Subcutaneous abdominal adipose tissue (tissue), 5 donors: ENCODE measurements around the gene AATK.
"Not testable (repeated sequence)": the region's sequence is repeated elsewhere in the genome, so short reads cannot be mapped to it uniquely, and the experiment has no call there.

Experiments
- H3K27ac ChIP-seq: one replicate; pipeline ENCODE4 v1.7.0; 2013; ENCODE audit warnings: low read depth, mild to moderate bottlenecking, inconsistent platforms, low read length, moderate library complexity
- H3K27me3 ChIP-seq, 5 donors: one replicate each; pipeline ENCODE4 v1.7.0; 2013; ENCODE audit warnings: low read length in 5 of 5, inconsistent platforms in 1 of 5; ENCODE audit not compliant: control insufficient read depth in 5 of 5, insufficient read depth in 4 of 5
- H3K36me3 ChIP-seq, 5 donors: one replicate each; pipeline ENCODE4 v1.7.0; 2013; ENCODE audit warnings: low read length in 5 of 5; ENCODE audit not compliant: control insufficient read depth in 5 of 5, insufficient read depth in 5 of 5
- H3K4me1 ChIP-seq, 5 donors: one replicate each; pipeline ENCODE4 v1.7.0; 2013; ENCODE audit warnings: low read length in 5 of 5, mild to moderate bottlenecking in 3 of 5, moderate library complexity in 1 of 5; ENCODE audit not compliant: control insufficient read depth in 5 of 5, insufficient read depth in 5 of 5
- H3K4me3 ChIP-seq, 5 donors: one replicate each; pipeline ENCODE4 v1.7.0; 2013; ENCODE audit warnings: low read length in 5 of 5, low read depth in 1 of 5
- H3K9ac ChIP-seq, 5 donors: one replicate each; pipeline ENCODE4 v1.7.0; 2013; ENCODE audit warnings: low read length in 5 of 5, mild to moderate bottlenecking in 4 of 5, moderate library complexity in 3 of 5
- H3K9me3 ChIP-seq, 5 donors: one replicate each; pipeline ENCODE4 v1.7.0; 2013; ENCODE audit warnings: low read length in 5 of 5; ENCODE audit not compliant: control insufficient read depth in 5 of 5
- donor health status: healthy.
- donor health status: healthy.
- donor health status: healthy.
- donor health status: healthy.
- donor health status: healthy.

AATK gene

DNA sequence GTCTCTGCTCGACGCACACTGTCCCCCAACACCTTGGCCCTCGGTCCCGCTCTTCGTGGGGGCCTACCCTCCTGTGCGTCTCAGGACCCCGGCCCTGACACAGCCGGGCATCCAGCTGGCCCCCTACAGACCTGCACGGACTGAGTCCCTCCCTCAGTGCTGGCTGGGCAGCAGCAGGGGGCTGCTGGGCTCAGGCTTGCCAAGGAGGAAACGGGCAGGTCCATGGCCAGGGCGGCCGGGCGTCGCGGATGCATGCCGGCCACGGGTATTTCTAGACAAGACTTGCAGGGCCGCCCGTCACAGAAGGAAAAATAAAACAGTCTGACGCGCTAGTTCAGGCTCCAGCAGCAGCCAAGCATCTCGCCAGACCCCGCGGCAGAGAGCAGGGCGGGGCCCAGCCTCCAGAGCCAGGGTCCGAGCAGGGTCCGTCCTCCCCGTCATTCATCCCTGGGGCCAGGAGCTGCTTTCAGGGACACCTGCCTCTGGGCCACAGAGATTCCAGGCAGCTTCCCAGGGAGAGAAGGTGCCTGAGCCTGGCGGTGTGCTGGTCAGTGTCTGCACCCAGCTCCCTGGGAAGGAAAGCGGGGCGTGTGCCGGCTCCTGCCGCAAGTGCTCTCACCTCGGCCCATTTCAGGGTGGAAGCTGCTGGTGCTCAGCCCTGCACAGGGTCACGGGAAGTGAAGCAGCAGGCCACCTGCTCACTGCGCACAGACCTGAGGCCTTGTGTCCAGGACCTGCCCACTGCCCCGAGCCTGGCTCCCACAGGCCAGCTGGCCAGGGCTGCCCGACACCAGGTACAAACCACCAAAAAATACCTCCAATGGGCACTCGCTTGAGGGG is 8.0 kb downstream of the AATK start:
- Histone ChIP-seq H3K9ac (no peak overlapping the region), H3K9me3 (no peaks in the 10 kb centered on the region), H3K27me3 (peaks cover 6 to 26% (median 16%) of the 10 kb centered on the region in 5 donors), H3K4me3 (no peak overlapping the region), H3K36me3 (no peaks in the 10 kb centered on the region), H3K4me1 (peaks cover 0 to 25% (median 5%) of the 10 kb centered on the region in 5 donors), H3K27ac (no peak overlapping the region)

- Histone ChIP-seq H3K27ac (no peak overlapping the region), H3K4me1 (peaks cover 0 to 25% (median 5%) of the 10 kb centered on the region in 5 donors), H3K4me3 (no peak overlapping the region), H3K9ac (no peak overlapping the region), H3K36me3 (no peaks in the 10 kb centered on the region), H3K9me3 (no peaks in the 10 kb centered on the region), H3K27me3 (peaks cover 4 to 22% (median 7%) of the 10 kb centered on the region in 5 donors)
Observed at GRCh38 chr17:81156866-81157805, 8.9 kb downstream of the AATK start.

- Histone ChIP-seq H3K4me3 (no peak overlapping the region), H3K36me3 (no peaks in the 10 kb centered on the region), H3K4me1 (peaks cover 0 to 27% (median 10%) of the 10 kb centered on the region in 5 donors), H3K9me3 (no peaks in the 10 kb centered on the region), H3K9ac (no peak overlapping the region), H3K27ac (no peak overlapping the region), H3K27me3 (peaks cover 3 to 16% (median 7%) of the 10 kb centered on the region in 5 donors)
Observed at GRCh38 chr17:81154961-81155360, 11.1 kb downstream of the AATK start.

DNA sequence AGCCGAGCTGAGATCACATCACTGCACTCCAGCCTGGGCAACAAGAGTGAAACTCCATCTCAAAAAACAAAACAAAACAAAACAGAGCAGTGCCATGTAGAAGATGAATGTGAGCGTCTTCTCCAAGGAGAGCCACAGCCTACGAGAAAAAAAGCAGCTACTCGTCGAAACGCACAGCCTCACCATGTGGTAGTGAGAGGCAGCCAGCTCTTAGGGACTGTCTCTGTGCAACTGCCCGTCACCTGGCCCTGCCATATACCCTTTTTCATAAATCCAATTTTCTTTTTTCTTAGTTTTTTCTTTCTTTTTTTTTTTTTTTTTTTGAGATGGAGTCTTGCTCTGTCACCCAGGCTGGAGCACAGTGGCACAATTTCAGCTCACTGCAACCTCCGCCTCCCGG is 12.0 kb downstream of the AATK start:
- not testable (repeated sequence) for H3K4me3 ChIP-seq, H3K9ac ChIP-seq, H3K9me3 ChIP-seq, H3K36me3 ChIP-seq, H3K27ac ChIP-seq
- H3K27me3 ChIP-seq, result peaks cover 0 to 12% (median 9%) of the 10 kb centered on the region in 5 donors
- H3K4me1 ChIP-seq, result peaks cover 0 to 18% (median 6%) of the 10 kb centered on the region in 5 donors

DNA sequence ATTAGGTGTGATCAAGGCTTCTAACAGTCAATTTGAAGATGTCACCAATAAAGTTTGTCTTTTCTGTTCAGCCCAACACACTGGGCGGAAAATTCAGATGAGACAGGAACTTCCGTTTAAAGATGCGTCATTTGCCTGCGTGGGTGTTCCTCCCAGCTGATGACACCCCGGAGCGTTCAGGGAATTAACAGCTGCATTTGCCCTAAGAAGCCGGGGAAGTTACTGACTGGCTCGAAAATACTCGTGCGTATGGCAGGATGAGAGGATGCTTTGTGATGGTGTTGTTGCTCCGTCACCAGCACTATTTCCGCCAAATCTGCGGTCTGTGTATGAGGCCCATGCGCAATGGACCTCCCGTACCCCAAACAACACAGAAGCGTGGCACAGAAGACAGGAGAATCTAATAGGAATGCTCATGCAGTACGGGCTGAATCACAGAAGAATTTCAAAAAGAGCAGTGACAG is 12.6 kb downstream of the AATK start:
- Histone ChIP-seq H3K9ac (no peak overlapping the region), H3K27ac (no peak overlapping the region), H3K36me3 (no peaks in the 10 kb centered on the region), H3K4me1 (peaks cover 0 to 17% (median 6%) of the 10 kb centered on the region in 5 donors), H3K9me3 (no peaks in the 10 kb centered on the region), H3K4me3 (peak overlapping the region in 1 of 5 donors; percentile 29), H3K27me3 (peaks cover 6 to 16% (median 15%) of the 10 kb centered on the region in 5 donors)

DNA sequence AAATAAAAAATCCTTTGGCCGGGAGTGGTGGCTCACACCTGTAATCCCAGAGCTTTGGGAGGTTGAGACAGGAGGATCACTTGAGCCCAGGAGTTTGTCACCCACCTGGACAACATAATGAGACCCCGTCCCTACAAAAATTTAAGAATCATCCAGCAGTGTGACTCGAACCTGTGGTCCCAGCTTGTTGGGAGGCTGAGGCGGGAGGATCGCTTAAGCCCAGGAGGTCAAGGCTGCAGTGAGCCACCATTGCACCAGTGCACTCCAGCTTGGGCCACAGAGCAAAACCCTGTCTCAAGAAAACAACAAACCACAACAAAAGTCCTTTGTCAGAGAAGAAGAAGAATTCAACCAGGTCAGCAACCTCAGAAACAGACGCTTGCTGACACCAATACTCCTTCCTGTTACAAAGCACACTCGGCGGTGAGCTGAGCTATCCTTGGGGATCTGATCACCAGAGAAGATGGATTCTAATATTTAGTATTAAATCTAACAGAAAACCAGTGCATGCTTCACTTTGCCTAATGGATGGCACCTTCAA is 13.7 kb downstream of the AATK start:
- no peaks in the 10 kb centered on the region for H3K36me3 ChIP-seq

DNA sequence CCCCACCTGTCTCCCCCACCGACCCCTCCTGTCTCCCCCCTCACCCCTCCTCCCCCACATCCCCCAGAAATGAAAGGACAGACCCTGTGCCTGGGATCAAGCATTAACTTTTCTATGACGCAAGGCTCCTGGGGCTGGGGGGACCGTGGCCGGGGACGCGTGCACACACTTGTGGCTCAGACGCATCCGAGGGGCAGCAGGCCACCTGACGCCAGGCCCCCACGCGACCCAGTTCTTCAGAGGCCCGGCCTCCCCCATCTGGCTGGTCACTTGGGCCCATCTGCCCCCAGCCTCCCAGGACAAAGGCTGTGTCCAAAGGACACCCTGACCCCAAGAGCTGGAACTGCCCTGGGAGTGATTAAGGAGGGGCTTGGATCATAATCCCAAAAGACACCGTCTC is 14.7 kb downstream of the AATK start:
- Histone ChIP-seq H3K9me3 (no peaks in the 10 kb centered on the region), H3K27ac (no peak overlapping the region), H3K36me3 (no peaks in the 10 kb centered on the region), H3K4me3 (no peak overlapping the region), H3K4me1 (peaks cover 0 to 17% (median 6%) of the 10 kb centered on the region in 5 donors), H3K9ac (no peak overlapping the region), H3K27me3 (peaks cover 6 to 19% (median 11%) of the 10 kb centered on the region in 5 donors)

More for the DNA sequence above, 13.7 kb downstream of the AATK start:
- no peaks in the 10 kb centered on the region for H3K9me3 ChIP-seq
- no peak overlapping the region for H3K27ac ChIP-seq
- no peak overlapping the region for H3K9ac ChIP-seq
- no peak overlapping the region for H3K4me3 ChIP-seq
- H3K27me3 ChIP-seq, result peaks cover 6 to 19% (median 11%) of the 10 kb centered on the region in 5 donors
- peaks cover 0 to 17% (median 6%) of the 10 kb centered on the region in 5 donors for H3K4me1 ChIP-seq

GRCh38 chr17:81150377-81151077 is 15.5 kb downstream of the AATK start:
- Histone ChIP-seq H3K27ac (no peak overlapping the region), H3K27me3 (peaks cover 6 to 19% (median 11%) of the 10 kb centered on the region in 5 donors), H3K9me3 (no peaks in the 10 kb centered on the region), H3K4me1 (peaks cover 0 to 17% (median 6%) of the 10 kb centered on the region in 5 donors), H3K4me3 (peak overlapping the region in 1 of 5 donors; percentile 11), H3K36me3 (no peaks in the 10 kb centered on the region), H3K9ac (no peak overlapping the region)

GRCh38 chr17:81148986-81149533 is 17.0 kb downstream of the AATK start:
- Histone ChIP-seq H3K4me1 (peaks cover 0 to 17% (median 6%) of the 10 kb centered on the region in 5 donors), H3K27ac (no peak overlapping the region), H3K36me3 (no peaks in the 10 kb centered on the region), H3K4me3 (no peak overlapping the region), H3K9me3 (no peaks in the 10 kb centered on the region), H3K27me3 (peaks cover 6 to 20% (median 11%) of the 10 kb centered on the region in 5 donors), H3K9ac (no peak overlapping the region)
